Hepatocyte (in vitro differentiated cells): Measurements from ENCODE around the gene MAP3K3.

ENCODE experiments used
- CTCF ChIP-seq: fragments of 200-600 bp; sonication (generic); IDR thresholded peaks from 2 replicates; pipeline ENCODE4 v1.5.1; 2016; ENCODE audit warnings: antibody characterized with exemption, mild to moderate bottlenecking; ENCODE audit not compliant: poor library complexity
- EZH2 ChIP-seq: fragments of 200-600 bp; sonication (generic); IDR thresholded peaks from 2 replicates; pipeline ENCODE4 v1.6.1; 2016; ENCODE audit warnings: antibody characterized with exemption, mild to moderate bottlenecking, borderline replicate concordance

DNA sequence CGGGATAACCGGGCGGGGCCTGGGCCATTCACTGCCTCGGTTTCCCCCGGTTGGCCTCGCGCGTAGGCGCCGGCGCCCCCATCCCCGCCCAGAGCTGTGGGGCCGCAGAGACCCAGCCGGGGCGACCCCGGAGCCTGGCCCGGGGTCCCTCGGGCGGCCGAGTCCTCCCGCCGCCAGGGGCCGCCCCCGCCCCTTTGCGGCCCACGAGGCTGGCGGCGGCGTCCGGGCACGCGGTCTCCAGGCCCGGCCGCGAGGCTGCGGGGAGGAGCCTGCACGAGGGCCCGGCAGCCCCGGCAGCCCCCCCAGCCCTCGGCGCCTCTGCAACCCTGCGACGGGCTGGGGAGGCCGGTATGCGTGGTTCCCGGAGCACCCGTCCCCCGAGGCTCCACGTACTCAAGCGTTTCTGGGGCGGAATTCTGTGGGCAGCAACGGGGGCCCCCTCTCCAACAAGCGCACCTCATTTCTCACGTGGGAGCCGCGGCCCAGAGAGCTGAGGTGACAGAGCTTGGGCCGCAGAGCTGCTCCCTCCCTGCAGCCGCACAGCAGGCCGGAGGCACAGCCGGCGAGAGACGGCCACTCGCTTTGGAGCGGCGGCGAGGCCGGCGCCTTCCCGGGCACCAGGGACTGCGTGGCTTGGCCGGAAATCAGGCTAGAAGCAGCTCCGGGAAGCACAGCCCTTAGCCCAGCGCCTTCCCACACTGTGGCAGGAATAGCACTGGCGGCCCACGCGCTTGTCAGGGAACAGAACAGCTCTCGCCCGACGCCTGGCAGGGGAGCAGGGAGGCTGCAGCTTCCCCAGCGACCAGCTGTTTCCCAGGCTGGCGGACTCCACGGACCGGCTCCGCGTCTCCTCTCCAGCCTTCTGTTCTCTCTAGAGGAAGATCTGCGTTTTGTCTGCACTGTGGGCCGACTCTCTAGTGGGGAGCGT is 78.6 kb downstream of the MAP3K3 start:
- TF ChIP-seq CTCF (no peak), EZH2 (no peak)
